HG03045 (cell line): ENCODE results near the gene OVCH2.

Experiments used
- ATAC-seq: cut with Tn5 transposase; IDR thresholded peaks from one replicate; pipeline ENCODE4 v1.9.1; 2021; ENCODE audit warnings: mild to moderate bottlenecking, moderate library complexity; ENCODE audit not compliant: unreplicated experiment

Gene OVCH2

GRCh38 chr11:7643314-7643713 is 63.0 kb downstream of the OVCH2 start:
- ATAC-seq, result no peak

- ATAC-seq, result no peak
These were observed 63.5 kb downstream of the OVCH2 start for GRCh38 chr11:7642747-7643146.

- no peak for ATAC-seq
These were observed 65.5 kb downstream of the OVCH2 start for GRCh38 chr11:7640816-7641215.

- no peak for ATAC-seq
These were observed 66.6 kb downstream of the OVCH2 start for GRCh38 chr11:7639643-7640025.
